GM18498 (cell line): ENCODE data around the gene LCE1E.

ENCODE experiments used
- ATAC-seq: cut with Tn5 transposase; IDR thresholded peaks from one replicate; pipeline ENCODE4 v1.9.1; 2021; ENCODE audit warnings: mild to moderate bottlenecking, moderate library complexity; ENCODE audit not compliant: unreplicated experiment

The LCE1E gene

GRCh38 chr1:152777510-152778137 lies 8.4 kb upstream of the LCE1E start:
- ATAC-seq = no peak

- ATAC-seq = no peak
Measured at GRCh38 chr1:152783095-152783494, 3.0 kb upstream of the LCE1E start.

DNA sequence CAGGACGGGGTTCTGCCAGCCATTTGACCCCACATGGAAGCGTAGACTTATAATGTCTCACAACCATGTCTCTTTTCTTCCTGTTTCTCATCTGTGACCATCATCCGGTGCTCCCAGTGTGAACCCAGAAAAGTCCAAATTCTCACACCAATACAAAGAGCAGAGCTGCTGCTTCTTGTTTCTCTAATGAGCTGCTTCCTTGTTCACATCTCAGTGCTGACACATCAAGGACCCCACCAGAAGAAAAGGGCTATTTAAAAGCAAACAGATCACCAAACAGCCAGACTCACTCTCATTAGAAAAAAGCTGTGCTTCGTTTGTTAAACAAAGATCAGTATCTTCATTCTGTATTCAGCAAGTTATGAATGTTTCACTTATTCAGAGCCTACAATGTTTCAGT lies 9.6 kb downstream of the LCE1E start:
- no peak for ATAC-seq

GRCh38 chr1:152796421-152796820 lies 10.4 kb downstream of the LCE1E start, which contains the start of gene LCE1D:
Gene LCE1D, plus strand, starts transcription at chr1:152796721. Its CDS starts 1,074 bp downstream, at chr1:152797795.
- no peak for ATAC-seq

DNA sequence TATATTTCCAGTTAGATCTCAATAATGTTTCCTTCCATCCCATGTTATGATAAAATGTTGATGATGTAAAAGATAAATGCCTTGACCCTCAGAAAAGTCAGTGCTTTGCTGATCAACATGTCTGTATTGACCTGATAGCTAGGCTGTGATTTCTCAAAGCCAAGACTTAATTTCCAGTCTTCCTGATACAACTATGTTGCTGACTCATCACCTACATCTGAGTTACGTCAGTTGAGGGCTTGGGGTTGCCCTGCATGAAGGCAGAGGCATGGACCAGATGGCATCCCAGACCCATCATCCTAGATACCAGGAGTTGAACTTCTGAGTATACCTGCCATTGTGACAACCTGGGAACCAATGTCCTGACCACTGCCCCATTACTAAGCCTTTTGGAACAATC lies 15.3 kb downstream of the LCE1E start:
- ATAC-seq = no peak

- no peak for ATAC-seq
Measured at GRCh38 chr1:152806576-152806975, 20.5 kb downstream of the LCE1E start, which contains the start of gene LCE1C. Gene LCE1C, minus strand, starts transcription at chr1:152806651. Its CDS starts 1,173 bp downstream, at chr1:152805478.

- no peak for ATAC-seq
Measured at GRCh38 chr1:152811050-152811449, 25.0 kb downstream of the LCE1E start.

DNA sequence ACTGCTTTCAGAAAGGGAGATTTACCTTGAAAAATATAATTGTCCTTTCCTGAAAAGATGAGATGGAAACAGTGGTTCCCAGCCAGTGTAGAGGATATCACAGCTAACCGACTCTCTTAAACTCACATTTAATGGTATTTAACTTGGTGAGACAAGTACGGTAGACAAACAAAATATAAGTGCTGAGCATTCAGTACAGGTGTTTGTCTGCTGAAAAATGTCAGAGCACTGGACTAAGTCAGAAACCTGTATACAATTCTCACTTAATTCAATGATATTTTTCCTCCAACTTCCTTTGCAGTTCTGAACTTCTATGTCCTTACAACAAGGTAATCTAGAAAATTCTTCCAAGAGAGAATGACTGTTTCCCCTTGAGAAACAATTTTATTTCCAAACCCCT lies 25.6 kb downstream of the LCE1E start, which contains the start of gene LCE1B:
LCE1B (plus strand) TSS at position 301 of the 400 bp plus-strand sequence. CDS start 476 bp downstream, outside the sequence.
- no peak for ATAC-seq

- ATAC-seq = no peak
Measured at GRCh38 chr1:152817309-152817708, 31.3 kb downstream of the LCE1E start.

DNA sequence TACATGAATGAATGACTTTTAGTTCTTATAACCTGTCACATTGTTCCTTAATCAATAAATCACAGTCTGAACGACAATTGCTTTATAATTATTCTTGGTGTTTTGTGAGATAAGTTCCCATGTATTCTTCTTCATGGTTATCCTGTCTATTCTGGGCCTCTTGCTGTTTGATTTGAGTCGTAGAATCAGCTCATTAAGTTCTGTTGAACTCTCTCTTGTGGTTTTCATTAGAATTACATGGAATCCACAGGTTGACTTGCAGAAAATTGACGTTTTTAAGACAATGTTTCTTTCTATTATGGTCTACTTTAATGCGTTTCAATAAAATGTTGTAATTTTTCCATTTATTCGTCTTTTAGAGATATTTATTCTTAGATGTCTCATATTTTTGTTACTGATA lies 37.2 kb downstream of the LCE1E start:
- no peak for ATAC-seq

DNA sequence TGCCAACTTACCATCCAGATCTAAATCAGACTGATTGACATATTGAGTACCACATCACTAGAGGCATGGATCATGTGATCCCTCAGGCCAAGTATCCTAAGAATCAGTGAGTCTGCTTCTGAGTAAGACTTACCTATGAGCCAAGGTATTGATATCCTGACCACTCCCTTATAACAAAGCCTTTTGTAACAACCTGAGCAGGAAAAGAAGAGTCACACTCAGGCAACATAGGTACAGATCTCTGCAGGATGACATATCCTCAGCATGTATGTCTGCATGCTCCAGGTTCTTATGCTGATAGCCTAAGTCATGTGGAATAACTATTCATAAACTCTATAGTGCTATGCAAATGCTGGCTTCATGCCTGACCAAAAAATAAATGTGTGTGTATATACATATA lies 38.9 kb downstream of the LCE1E start:
- ATAC-seq = no peak

DNA sequence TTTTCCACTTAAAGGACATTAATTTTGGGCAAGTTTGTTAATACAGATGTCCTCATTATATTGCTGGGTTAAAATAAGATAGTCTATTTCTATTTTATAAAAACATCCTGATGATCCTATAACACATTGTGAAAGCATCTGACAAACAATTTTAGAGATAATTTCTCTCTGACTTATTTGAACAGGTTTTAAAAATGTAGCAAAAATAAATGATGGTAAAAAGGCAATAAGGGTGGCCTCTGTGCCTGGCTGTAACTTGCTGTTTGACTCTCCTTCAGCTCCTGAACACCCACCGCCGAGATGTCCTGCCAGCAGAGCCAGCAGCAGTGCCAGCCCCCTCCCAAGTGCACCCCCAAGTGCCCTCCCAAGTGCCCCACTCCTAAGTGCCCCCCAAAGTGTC lies 41.1 kb downstream of the LCE1E start, which contains the start of gene LCE1A:
LCE1A (plus strand) TSS at position 301 of the 400 bp plus-strand sequence; CDS start at position 301, 0 bp downstream.
- no peak for ATAC-seq

GRCh38 chr1:152836870-152837269 lies 50.8 kb downstream of the LCE1E start:
- ATAC-seq = no peak
